Left kidney (tissue), 2 donors: ENCODE measurements around the gene RIPOR3. TPM values are rescaled to one million over a fixed set of nuclear protein-coding genes. Genes with fewer than 3 reads are reported as not detected.
A peak's percentile ranks its signal among the peaks of the same experiment; 100 is the strongest.
"Not testable (repeated sequence)": the region's sequence is repeated elsewhere in the genome, so short reads cannot be mapped to it uniquely, and the experiment has no call there.

Experiments used
- DNase-seq: peaks from one replicate; pipeline ENCODE4 v3.0.0-alpha.2; 2013
- polyA plus RNA-seq: library from polyadenylated mRNA; unstranded; fragments of 120-200 nt; gene quantifications from one replicate; pipeline ENCODE4 v1.2.1, GENCODE V29; 2013; ENCODE audit not compliant: insufficient read length

RIPOR3 gene
- polyA plus RNA-seq, 1 donor: 8.0 TPM

- no peak for DNase-seq
These were observed 32.5 kb downstream of the RIPOR3 start for GRCh38 chr20:50658804-50659380.

GRCh38 chr20:50655311-50655880 lies 35.9 kb downstream of the RIPOR3 start:
- no peak for DNase-seq

- DNase-seq: no peak
These were observed 36.4 kb downstream of the RIPOR3 start for GRCh38 chr20:50654904-50655303.

GRCh38 chr20:50652702-50653294 lies 38.5 kb downstream of the RIPOR3 start:
- no peak for DNase-seq

- DNase-seq: no peak
These were observed 39.7 kb downstream of the RIPOR3 start for GRCh38 chr20:50651676-50652075.

- DNase-seq: no peak
These were observed 41.8 kb downstream of the RIPOR3 start for GRCh38 chr20:50649590-50649989.

GRCh38 chr20:50648651-50649050 lies 42.7 kb downstream of the RIPOR3 start:
- no peak for DNase-seq

GRCh38 chr20:50646483-50646996 lies 44.8 kb downstream of the RIPOR3 start:
- no peak for DNase-seq

- DNase-seq: peak; percentile 80
These were observed 45.9 kb downstream of the RIPOR3 start for GRCh38 chr20:50645253-50646068.

GRCh38 chr20:50642288-50642803 lies 49.0 kb downstream of the RIPOR3 start:
- no peak for DNase-seq

GRCh38 chr20:50641625-50642287 lies 49.6 kb downstream of the RIPOR3 start:
- not testable (repeated sequence) for DNase-seq

GRCh38 chr20:50639971-50640711 lies 51.2 kb downstream of the RIPOR3 start:
- not testable (repeated sequence) for DNase-seq

GRCh38 chr20:50638015-50638847 lies 53.1 kb downstream of the RIPOR3 start:
- DNase-seq: not testable (repeated sequence)

GRCh38 chr20:50636601-50637540 lies 54.5 kb downstream of the RIPOR3 start:
- no peak for DNase-seq

GRCh38 chr20:50635676-50636600 lies 55.4 kb downstream of the RIPOR3 start:
- DNase-seq: no peak

- DNase-seq: no peak
These were observed 56.3 kb downstream of the RIPOR3 start for GRCh38 chr20:50635014-50635557.

GRCh38 chr20:50634191-50634590 lies 57.2 kb downstream of the RIPOR3 start:
- no peak for DNase-seq

- DNase-seq: no peak
These were observed 58.0 kb downstream of the RIPOR3 start for GRCh38 chr20:50633361-50633760.
